Psoas muscle (tissue), 8 donors: ENCODE data around the gene TMEM141. TPM values are rescaled to one million over a fixed set of nuclear protein-coding genes. Genes with fewer than 3 reads are reported as not detected.

ENCODE experiments used
- ATAC-seq, 4 donors: fragments of 200-7000 bp; cut with Tn5 transposase; one replicate each; pipeline ENCODE4 v1.9.1; 2020; ENCODE audit warnings: moderate library complexity in 3 of 4, mild to moderate bottlenecking in 2 of 4
- DNase-seq, 2 donors: peaks; one replicate each; pipeline ENCODE4 v3.0.0-alpha.2; 2020
- H3K27ac ChIP-seq: fragments of 200-600 bp; one replicate; pipeline ENCODE4 v1.8.0; 2022
- H3K27me3 ChIP-seq, 3 donors: fragments of 200-600 bp in 1 of 3; one replicate each; pipeline versions ENCODE4 v1.6.1 to v1.8.0; 2013 to 2022; ENCODE audit warnings: low read length in 2 of 3, mild to moderate bottlenecking in 2 of 3, moderate library complexity in 1 of 3; ENCODE audit not compliant: insufficient read depth in 3 of 3
- H3K36me3 ChIP-seq, 2 donors: fragments of 200-600 bp in 1 of 2; one replicate each; pipeline versions ENCODE4 v1.6.1 to v1.8.0; 2013 to 2022; ENCODE audit warnings: low read depth in 1 of 2, mild to moderate bottlenecking in 1 of 2, moderate library complexity in 1 of 2; ENCODE audit not compliant: insufficient read depth in 1 of 2
- H3K4me1 ChIP-seq: fragments of 200-600 bp; one replicate; pipeline ENCODE4 v1.8.0; 2022
- H3K4me3 ChIP-seq: fragments of 200-600 bp; one replicate; pipeline ENCODE4 v1.8.0; 2022; ENCODE audit warnings: mild to moderate bottlenecking
- H3K9me3 ChIP-seq: fragments of 200-600 bp; one replicate; pipeline ENCODE4 v1.8.0; 2022
- WGBS, 3 donors: extraction: QIAGEN DNeasy Blood & Tissue Kit; methylation state at CpG; one replicate each; pipeline versions ENCODE4 v1.1.6 to v1.1.7; 2013; 5-methylcytosine and 5-hydroxymethylcytosine counted together
- intact Hi-C, 2 donors: fragments of 100-400 bp; cut with DNase I; formaldehyde crosslinking; loops; one replicate each; pipeline versions ENCODE4 v1.11.0 to v1.14.2; 2022
- polyA plus RNA-seq, 3 donors: library from polyadenylated mRNA; stranded (reverse); fragments of 200-250 nt; gene quantifications; one replicate each; pipeline ENCODE4 v1.2.3, GENCODE V29; 2013
- total RNA-seq, 4 donors: library from RNA; stranded (reverse); fragmentation: NEBNext Ultra II Directional in 2 of 4; extraction: Animal tissue kit (Norgen Biotek cat#: 25700) in 2 of 4; gene quantifications; one replicate each; pipeline versions ENCODE4 v1.2.1 to v1.2.4, GENCODE V29; 2021 to 2023
- TF ChIP-seq, protein P1 (sequence below): fragments of 200-600 bp; IDR thresholded peaks from one replicate; pipeline ENCODE4 v1.8.0; 2022; ENCODE audit warnings: antibody characterized with exemption
- donor health status: healthy with polysubstance abuse.
- donor health status: DM: no; HTN: no; CAD: no; lungs with moderate emphysema.
- donor health status: Bipolar disorder and iron deficiency.
- donor health status: healthy.
- donor health status: DM: yes; HTN: yes; CAD: no.
- donor health status: DM: no; HTN: no; CAD: no.
- donor health status: DM: no; HTN: no; CAD: no.
- donor health status: DM: yes; HTN: yes; CAD: no.

TMEM141 gene
- total and polyA plus RNA-seq, 7 donors, result 32.0 to 89.1 (median 49.1) TPM

DNA sequence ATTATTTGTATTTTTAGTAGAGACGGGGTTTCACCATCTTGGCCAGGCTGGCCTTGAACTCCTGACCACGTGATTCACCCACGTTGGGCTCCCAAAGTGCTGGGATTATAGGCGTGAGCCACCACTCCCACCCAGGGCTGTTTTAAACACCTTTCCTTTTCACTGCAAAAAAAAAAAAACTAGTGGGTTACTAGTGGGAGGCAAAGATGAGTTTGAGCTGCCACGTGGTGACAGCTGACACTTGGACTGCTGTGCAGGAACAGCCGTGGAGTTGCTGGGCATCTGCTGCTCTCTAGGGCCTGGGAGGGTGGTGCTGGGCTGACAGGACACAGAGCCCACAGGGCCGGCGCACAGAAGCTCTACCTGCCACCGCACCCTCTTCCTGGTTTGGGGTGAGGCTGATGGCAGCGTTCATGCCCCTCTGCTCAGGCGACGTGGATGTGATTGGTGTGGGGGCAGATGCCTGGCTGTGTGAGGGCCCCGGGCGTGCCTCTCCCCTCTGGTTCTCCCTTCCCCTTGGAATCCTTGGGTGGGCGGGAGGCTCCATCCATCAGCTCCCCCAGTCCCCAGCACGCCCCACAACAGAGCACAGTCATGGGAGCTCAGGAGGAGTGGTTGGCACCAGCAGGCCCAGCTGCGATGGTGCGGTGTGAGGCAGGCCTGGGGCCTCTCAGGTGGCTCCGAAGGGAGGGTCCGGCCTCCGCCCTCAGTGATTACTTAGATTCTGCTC lies 33.5 kb downstream of the TMEM141 start:
- Histone ChIP-seq H3K27ac (no peak overlapping the region), H3K4me1 (no peaks in the 10 kb centered on the region), H3K4me3 (no peak overlapping the region), H3K9me3 (no peaks in the 10 kb centered on the region), H3K36me3 (peaks cover 0 to 65% of the 10 kb centered on the region in 2 donors), H3K27me3 (no peaks in the 10 kb centered on the region)
- no peak for DNase-seq
- 81 to 84% (median 82%) methylated on average over 19 to 21 of the region's 21 CpGs for WGBS, 3 donors
- TF ChIP-seq, protein P1, sequence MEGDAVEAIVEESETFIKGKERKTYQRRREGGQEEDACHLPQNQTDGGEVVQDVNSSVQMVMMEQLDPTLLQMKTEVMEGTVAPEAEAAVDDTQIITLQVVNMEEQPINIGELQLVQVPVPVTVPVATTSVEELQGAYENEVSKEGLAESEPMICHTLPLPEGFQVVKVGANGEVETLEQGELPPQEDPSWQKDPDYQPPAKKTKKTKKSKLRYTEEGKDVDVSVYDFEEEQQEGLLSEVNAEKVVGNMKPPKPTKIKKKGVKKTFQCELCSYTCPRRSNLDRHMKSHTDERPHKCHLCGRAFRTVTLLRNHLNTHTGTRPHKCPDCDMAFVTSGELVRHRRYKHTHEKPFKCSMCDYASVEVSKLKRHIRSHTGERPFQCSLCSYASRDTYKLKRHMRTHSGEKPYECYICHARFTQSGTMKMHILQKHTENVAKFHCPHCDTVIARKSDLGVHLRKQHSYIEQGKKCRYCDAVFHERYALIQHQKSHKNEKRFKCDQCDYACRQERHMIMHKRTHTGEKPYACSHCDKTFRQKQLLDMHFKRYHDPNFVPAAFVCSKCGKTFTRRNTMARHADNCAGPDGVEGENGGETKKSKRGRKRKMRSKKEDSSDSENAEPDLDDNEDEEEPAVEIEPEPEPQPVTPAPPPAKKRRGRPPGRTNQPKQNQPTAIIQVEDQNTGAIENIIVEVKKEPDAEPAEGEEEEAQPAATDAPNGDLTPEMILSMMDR, result no peak
- intact Hi-C loops, result no loop called here
- ATAC-seq, result no peak

DNA sequence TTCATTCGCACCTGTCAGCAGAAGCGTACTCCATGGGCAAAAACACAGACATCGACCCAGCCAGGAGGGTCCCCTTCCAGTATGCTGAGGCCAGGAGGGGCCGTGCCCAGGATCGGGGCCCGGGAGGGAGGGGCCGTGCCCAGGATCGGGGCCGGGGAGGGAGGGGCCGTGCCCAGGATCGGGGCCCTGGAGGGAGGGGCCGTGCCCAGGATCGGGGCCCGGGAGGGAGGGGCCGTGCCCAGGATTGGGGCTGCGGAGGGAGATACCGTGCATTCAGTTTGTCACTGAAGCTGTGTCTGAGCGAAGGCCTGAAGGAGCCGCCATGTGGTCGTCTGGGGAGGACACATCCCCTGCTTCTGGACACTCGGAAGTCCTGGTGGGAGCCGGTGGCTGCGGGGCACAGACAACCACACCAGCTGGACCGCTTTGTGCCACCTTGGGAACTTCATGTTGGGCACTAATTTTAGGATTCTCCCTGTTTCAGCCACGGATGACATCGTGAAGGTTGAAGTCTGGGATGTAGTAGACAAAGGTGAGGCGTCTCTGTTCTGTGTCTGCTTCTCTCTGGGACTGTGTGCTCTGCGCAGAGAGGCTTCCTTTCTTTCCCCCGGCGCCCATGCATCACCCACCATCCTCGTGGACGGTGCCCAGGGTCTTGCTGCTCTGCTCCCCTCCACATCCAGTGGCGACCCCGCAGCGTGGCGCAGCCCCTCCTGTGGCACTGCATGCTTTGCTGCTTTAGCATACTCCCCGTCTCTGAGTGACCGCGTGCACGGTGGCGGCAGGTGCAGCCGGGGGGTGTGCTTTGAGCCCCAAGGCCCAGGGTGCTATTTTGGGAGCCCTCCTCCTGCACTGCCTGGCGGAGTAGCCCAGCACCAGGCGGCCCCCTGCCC lies 34.4 kb downstream of the TMEM141 start:
- TF ChIP-seq, protein P1, result no peak
- H3K36me3 ChIP-seq, result peaks cover 0 to 74% of the 10 kb centered on the region in 2 donors
- H3K27me3 ChIP-seq, result no peaks in the 10 kb centered on the region
- intact Hi-C loops, result no loop called here
- ATAC-seq (no peak), DNase-seq (no peak)
- no peak overlapping the region for H3K27ac ChIP-seq
- 85 to 88% (median 87%) methylated on average over 42 to 44 of the region's 44 CpGs for WGBS, 3 donors
- no peaks in the 10 kb centered on the region for H3K9me3 ChIP-seq
- no peaks in the 10 kb centered on the region for H3K4me1 ChIP-seq
- H3K4me3 ChIP-seq, result no peak overlapping the region

DNA sequence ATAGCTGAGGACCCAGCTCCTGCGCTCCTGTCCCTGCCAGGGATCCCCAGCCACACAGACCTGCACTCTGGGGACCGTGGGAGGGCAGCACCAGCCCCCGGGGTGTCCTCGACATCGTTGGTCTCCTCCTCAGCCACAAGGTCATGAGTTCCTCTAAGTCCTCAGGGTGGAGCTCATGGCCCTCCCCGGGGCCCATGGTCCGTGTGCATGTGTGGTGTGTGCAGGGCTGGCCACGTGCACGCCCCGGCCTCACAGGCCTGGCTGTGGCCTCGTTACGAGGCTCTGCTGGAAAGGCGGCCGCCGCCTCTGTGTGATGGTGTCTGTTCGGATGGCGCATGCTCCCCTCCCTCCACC lies 35.0 kb downstream of the TMEM141 start:
- intact Hi-C loops, result no loop called here
- H3K27me3 ChIP-seq, result no peaks in the 10 kb centered on the region
- H3K27ac ChIP-seq, result no peak overlapping the region
- WGBS, 3 donors, result 93 to 94% (median 93%) methylated on average over 14 to 17 of the region's 17 CpGs
- H3K4me3 ChIP-seq, result no peak overlapping the region
- H3K36me3 ChIP-seq, result peaks cover 0 to 77% of the 10 kb centered on the region in 2 donors
- no peak for DNase-seq
- peak in 1 of 4 donors; percentile 9 for ATAC-seq
- TF ChIP-seq, protein P1, result no peak
- no peaks in the 10 kb centered on the region for H3K4me1 ChIP-seq
- H3K9me3 ChIP-seq, result no peaks in the 10 kb centered on the region

DNA sequence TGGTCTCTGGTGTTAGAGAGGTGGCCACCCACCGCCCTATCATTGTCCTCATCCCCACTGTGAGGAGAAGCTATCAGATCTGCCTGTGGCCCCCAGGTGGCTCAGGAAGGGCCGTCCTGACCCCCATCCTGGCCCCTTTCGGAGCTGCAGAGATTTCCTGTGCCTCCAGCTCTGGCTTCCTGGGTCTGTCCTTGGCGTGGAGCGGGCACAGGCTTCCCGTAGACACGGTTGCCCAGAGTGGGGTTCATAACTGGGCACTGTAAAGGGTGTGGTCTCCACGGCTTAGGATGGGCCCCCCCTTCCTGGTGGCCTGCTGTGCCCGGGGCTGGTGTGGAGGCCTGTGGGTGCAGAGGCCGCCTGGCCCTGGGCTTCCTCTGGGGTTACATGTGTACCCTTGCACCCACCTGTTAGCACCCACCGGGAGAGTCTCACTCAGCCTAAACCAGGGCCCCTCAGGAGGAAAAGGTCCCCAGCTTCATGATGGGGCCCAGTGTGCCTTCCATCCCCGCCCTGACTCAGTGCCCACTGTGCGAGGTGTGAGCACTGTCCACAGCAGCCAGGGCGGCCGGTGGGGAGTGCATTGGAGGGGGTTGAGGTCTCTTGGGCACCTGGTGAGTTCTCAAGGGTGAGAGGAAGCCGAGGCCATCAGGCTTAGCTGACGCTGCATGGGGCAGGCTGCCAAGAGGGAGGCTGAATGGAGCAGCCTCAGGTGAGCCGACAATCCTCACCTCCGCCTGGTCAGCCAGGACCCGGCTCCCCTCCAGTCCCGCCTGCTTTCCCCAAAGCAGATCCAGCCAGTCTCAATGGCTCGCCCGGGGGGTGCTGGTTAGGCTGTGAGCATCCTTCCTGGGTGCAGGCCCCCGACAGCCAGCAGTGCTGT lies 35.8 kb downstream of the TMEM141 start:
- Histone ChIP-seq H3K27me3 (no peaks in the 10 kb centered on the region), H3K9me3 (no peaks in the 10 kb centered on the region), H3K4me1 (no peaks in the 10 kb centered on the region), H3K36me3 (peaks cover 0 to 85% of the 10 kb centered on the region in 2 donors), H3K27ac (no peak overlapping the region), H3K4me3 (no peak overlapping the region)
- intact Hi-C loops, result no loop called here
- DNase-seq, result peak in 1 of 2 donors; percentile 51
- ATAC-seq, result no peak
- TF ChIP-seq, protein P1, result no peak
- 88 to 90% (median 89%) methylated on average over 23 to 24 of the region's 24 CpGs for WGBS, 3 donors
